ENCODE results near the gene ADGRL3. TPM values are rescaled to one million over a fixed set of nuclear protein-coding genes. Genes with fewer than 3 reads are reported as not detected.

ADGRL3 gene
- total RNA-seq, 1 donor from 2014 or later: 31.3 TPM

DNA sequence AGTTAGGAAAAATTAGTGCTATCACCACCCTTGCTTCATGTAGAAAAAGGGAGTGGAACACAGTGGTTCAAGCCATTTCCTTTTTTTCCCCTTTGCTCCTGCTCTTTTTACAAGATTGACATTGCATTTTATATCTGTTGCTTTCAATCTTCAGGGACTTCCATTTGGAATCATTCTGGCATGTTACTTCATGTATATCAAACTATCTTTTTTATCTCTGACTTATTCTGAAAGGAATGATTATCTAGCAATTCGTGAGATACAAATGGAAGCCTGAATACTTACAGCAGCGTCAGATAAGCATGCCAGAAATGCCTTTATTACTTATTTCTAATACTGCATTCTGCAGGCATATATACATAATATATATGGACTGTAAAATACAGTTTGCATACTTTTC is 20.4 kb downstream of the ADGRL3 start:
- DNase-seq (ENCODE audit: low read depth) (no peak), FAIRE-seq (no peak)
- Histone ChIP-seq H3K36me3 (ENCODE audit: insufficient read depth, low read length) (no peaks in the 10 kb centered on the region), H3K4me3 (ENCODE audit: insufficient read depth, low read depth, low read length) (no peak overlapping the region), H3K9ac (ENCODE audit: low read length) (no peak overlapping the region), H3K4me2 (ENCODE audit: low read length) (no peak overlapping the region), H3K27me3 (ENCODE audit: insufficient read depth, low read length) (no peaks in the 10 kb centered on the region), H2AFZ (ENCODE audit: low read depth, low read length) (no peak overlapping the region), H3K9me3 (ENCODE audit: insufficient read depth, low read depth, low read length) (no peaks in the 10 kb centered on the region), H3K27ac (ENCODE audit: low read depth, low read length) (no peak overlapping the region), H3K79me2 (ENCODE audit: insufficient read depth, low read length) (no peaks in the 10 kb centered on the region), H4K20me1 (ENCODE audit: insufficient read depth, low read length) (no peaks in the 10 kb centered on the region), H3K4me1 (ENCODE audit: insufficient read depth, low read length) (no peaks in the 10 kb centered on the region)
- Mint-ChIP-seq H3K4me1 (ENCODE audit: low read depth, unreplicated experiment) (peaks cover 2% of the 10 kb centered on the region), H3K36me3 (ENCODE audit: low read depth, unreplicated experiment) (no peaks in the 10 kb centered on the region), H3K27ac (ENCODE audit: unreplicated experiment) (no peak overlapping the region), H3K4me3 (ENCODE audit: unreplicated experiment) (no peak overlapping the region), H3K9me3 (ENCODE audit: unreplicated experiment) (no peaks in the 10 kb centered on the region), H3K27me3 (ENCODE audit: low read depth, unreplicated experiment) (no peaks in the 10 kb centered on the region)
- TF ChIP-seq, protein P1, sequence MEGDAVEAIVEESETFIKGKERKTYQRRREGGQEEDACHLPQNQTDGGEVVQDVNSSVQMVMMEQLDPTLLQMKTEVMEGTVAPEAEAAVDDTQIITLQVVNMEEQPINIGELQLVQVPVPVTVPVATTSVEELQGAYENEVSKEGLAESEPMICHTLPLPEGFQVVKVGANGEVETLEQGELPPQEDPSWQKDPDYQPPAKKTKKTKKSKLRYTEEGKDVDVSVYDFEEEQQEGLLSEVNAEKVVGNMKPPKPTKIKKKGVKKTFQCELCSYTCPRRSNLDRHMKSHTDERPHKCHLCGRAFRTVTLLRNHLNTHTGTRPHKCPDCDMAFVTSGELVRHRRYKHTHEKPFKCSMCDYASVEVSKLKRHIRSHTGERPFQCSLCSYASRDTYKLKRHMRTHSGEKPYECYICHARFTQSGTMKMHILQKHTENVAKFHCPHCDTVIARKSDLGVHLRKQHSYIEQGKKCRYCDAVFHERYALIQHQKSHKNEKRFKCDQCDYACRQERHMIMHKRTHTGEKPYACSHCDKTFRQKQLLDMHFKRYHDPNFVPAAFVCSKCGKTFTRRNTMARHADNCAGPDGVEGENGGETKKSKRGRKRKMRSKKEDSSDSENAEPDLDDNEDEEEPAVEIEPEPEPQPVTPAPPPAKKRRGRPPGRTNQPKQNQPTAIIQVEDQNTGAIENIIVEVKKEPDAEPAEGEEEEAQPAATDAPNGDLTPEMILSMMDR (IDR thresholded peaks at IDR 0.05; ENCODE audit: insufficient read depth, low read depth, low read length): no peak
- no peak for TF ChIP-seq EZH2 (IDR thresholded peaks at IDR 0.05; ENCODE audit: insufficient read depth, low read length)

- no peak overlapping the region for H3K4me3 Mint-ChIP-seq (ENCODE audit: unreplicated experiment)
- TF ChIP-seq, protein P1 (IDR thresholded peaks at IDR 0.05; ENCODE audit: insufficient read depth, low read depth, low read length): no peak
- no peak for TF ChIP-seq EZH2 (IDR thresholded peaks at IDR 0.05; ENCODE audit: insufficient read depth, low read length)
- Histone ChIP-seq H3K4me3 (ENCODE audit: insufficient read depth, low read depth, low read length) (no peak overlapping the region), H3K27ac (ENCODE audit: low read depth, low read length) (no peak overlapping the region), H3K36me3 (ENCODE audit: insufficient read depth, low read length) (no peaks in the 10 kb centered on the region), H3K9me3 (ENCODE audit: insufficient read depth, low read depth, low read length) (no peaks in the 10 kb centered on the region), H2AFZ (ENCODE audit: low read depth, low read length) (no peak overlapping the region), H3K9ac (ENCODE audit: low read length) (no peak overlapping the region), H3K4me1 (ENCODE audit: insufficient read depth, low read length) (no peaks in the 10 kb centered on the region), H3K4me2 (ENCODE audit: low read length) (no peak overlapping the region), H4K20me1 (ENCODE audit: insufficient read depth, low read length) (no peaks in the 10 kb centered on the region), H3K27me3 (ENCODE audit: insufficient read depth, low read length) (no peaks in the 10 kb centered on the region), H3K79me2 (ENCODE audit: insufficient read depth, low read length) (no peaks in the 10 kb centered on the region)
- H3K27me3 Mint-ChIP-seq (ENCODE audit: low read depth, unreplicated experiment): no peaks in the 10 kb centered on the region
- no peaks in the 10 kb centered on the region for H3K36me3 Mint-ChIP-seq (ENCODE audit: low read depth, unreplicated experiment)
- DNase-seq (ENCODE audit: low read depth) (no peak), FAIRE-seq (no peak)
- no peak overlapping the region for H3K27ac Mint-ChIP-seq (ENCODE audit: unreplicated experiment)
- H3K4me1 Mint-ChIP-seq (ENCODE audit: low read depth, unreplicated experiment): peaks cover 5% of the 10 kb centered on the region
- H3K9me3 Mint-ChIP-seq (ENCODE audit: unreplicated experiment): no peaks in the 10 kb centered on the region
Observed at GRCh38 chr4:61223385-61223784, 23.3 kb downstream of the ADGRL3 start.

DNA sequence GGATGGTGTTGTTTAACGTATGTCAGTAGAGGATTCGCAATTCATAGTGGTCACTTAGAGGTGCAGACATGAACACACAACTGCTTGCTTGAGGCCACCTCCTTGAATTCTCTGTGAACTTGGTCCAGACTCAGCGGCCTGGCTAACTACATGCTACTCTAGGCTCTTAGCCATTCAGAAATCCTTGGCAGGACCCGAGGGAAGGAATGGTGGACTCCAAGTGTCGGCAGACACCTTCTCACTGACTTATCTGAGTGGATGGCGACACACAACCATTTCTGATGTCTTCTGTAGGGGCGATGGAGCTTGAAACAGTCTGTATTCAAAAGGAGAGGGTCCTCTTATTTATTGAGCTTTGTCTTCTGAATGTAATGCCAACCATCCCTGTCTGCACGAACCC is 24.4 kb downstream of the ADGRL3 start:
- TF ChIP-seq, protein P1 (IDR thresholded peaks at IDR 0.05; ENCODE audit: insufficient read depth, low read depth, low read length): no peak
- TF ChIP-seq EZH2 (IDR thresholded peaks at IDR 0.05; ENCODE audit: insufficient read depth, low read length): no peak

More for the DNA sequence above, 24.4 kb downstream of the ADGRL3 start:
- Mint-ChIP-seq H3K4me3 (ENCODE audit: unreplicated experiment) (no peak overlapping the region), H3K27ac (ENCODE audit: unreplicated experiment) (no peak overlapping the region), H3K9me3 (ENCODE audit: unreplicated experiment) (no peaks in the 10 kb centered on the region), H3K36me3 (ENCODE audit: low read depth, unreplicated experiment) (no peaks in the 10 kb centered on the region), H3K4me1 (ENCODE audit: low read depth, unreplicated experiment) (peaks cover 5% of the 10 kb centered on the region), H3K27me3 (ENCODE audit: low read depth, unreplicated experiment) (no peaks in the 10 kb centered on the region)
- no peaks in the 10 kb centered on the region for H3K9me3 ChIP-seq (ENCODE audit: insufficient read depth, low read depth, low read length)
- no peak overlapping the region for H3K27ac ChIP-seq (ENCODE audit: low read depth, low read length)
- no peak overlapping the region for H3K4me3 ChIP-seq (ENCODE audit: insufficient read depth, low read depth, low read length)
- no peaks in the 10 kb centered on the region for H3K79me2 ChIP-seq (ENCODE audit: insufficient read depth, low read length)
- H3K36me3 ChIP-seq (ENCODE audit: insufficient read depth, low read length): no peaks in the 10 kb centered on the region
- H3K9ac ChIP-seq (ENCODE audit: low read length): no peak overlapping the region
- no peaks in the 10 kb centered on the region for H3K27me3 ChIP-seq (ENCODE audit: insufficient read depth, low read length)
- H3K4me2 ChIP-seq (ENCODE audit: low read length): no peak overlapping the region
- DNase-seq (ENCODE audit: low read depth) (no peak), FAIRE-seq (no peak)
- H3K4me1 ChIP-seq (ENCODE audit: insufficient read depth, low read length): no peaks in the 10 kb centered on the region
- H4K20me1 ChIP-seq (ENCODE audit: insufficient read depth, low read length): no peaks in the 10 kb centered on the region
- no peak overlapping the region for H2AFZ ChIP-seq (ENCODE audit: low read depth, low read length)
